ENCODE measurements around the gene FNDC3B. TPM values are rescaled to one million over a fixed set of nuclear protein-coding genes. Genes with fewer than 3 reads are reported as not detected.

The FNDC3B gene
- total and polyA plus RNA-seq, 9 of the 15 experiments (the other 6 are each of a cell fraction or from before 2014, with no cell fraction given): 7.0 to 35.8 (median 16.2) TPM

- TF ChIP-seq E2F1 (CRISPR knock-in tag; IDR thresholded peaks at IDR 0.05): no peak
- TF ChIP-seq CBX5 (IDR thresholded peaks at IDR 0.05; ENCODE audit: borderline replicate concordance, low read depth): no peak
- TF ChIP-seq ZNF384 (IDR thresholded peaks at IDR 0.05; ENCODE audit: low read depth, low read length): no peak
- TF ChIP-seq ARNT (IDR thresholded peaks at IDR 0.05): no peak
- no peak for TF ChIP-seq CTCF (IDR thresholded peaks at IDR 0.05 in 2 of 3, conservative IDR thresholded peaks at IDR 0.05 in 1 of 3; ENCODE audit: insufficient read depth in 2 of 3, low read depth in 1 of 3, low read length in 3 of 3)
- no peak for TF ChIP-seq DLX4 (CRISPR knock-in tag; IDR thresholded peaks at IDR 0.05)
- no peak for TF ChIP-seq ZNF408 (CRISPR knock-in tag; IDR thresholded peaks at IDR 0.05; ENCODE audit: low read depth)
- no peak for TF ChIP-seq SIN3B (IDR thresholded peaks at IDR 0.05; ENCODE audit: low read depth)
These were observed 159.1 kb downstream of the FNDC3B start (continued) for GRCh38 chr3:172198428-172198827.
